Measurements from ENCODE around the gene DSCAM. TPM values are rescaled to one million over a fixed set of nuclear protein-coding genes. Genes with fewer than 3 reads are reported as not detected.
"Not testable (repeated sequence)": the region's sequence is repeated elsewhere in the genome, so short reads cannot be mapped to it uniquely, and the experiment has no call there.

DSCAM gene
- total RNA-seq, 1 donor from 2014 or later = not detected

- intact Hi-C loops (cut with micrococcal nuclease) = no loop called here
Measured at GRCh38 chr21:40463176-40463575, 383.8 kb downstream of the DSCAM start.

GRCh38 chr21:40461008-40461407, 385.9 kb downstream of the DSCAM start:
- intact Hi-C loops (cut with micrococcal nuclease) = no loop called here

GRCh38 chr21:40457741-40458140, 389.2 kb downstream of the DSCAM start:
- intact Hi-C loops (cut with micrococcal nuclease) = no loop called here

- intact Hi-C loops (cut with micrococcal nuclease) = no loop called here
Measured at GRCh38 chr21:40454057-40454456, 392.9 kb downstream of the DSCAM start.

- intact Hi-C loops (cut with micrococcal nuclease) = no loop called here
Measured at GRCh38 chr21:40453183-40453582, 393.8 kb downstream of the DSCAM start.

- intact Hi-C loops (cut with micrococcal nuclease) = no loop called here
Measured at GRCh38 chr21:40452548-40452947, 394.4 kb downstream of the DSCAM start.

GRCh38 chr21:40447016-40447415, 399.9 kb downstream of the DSCAM start:
- intact Hi-C loops (cut with micrococcal nuclease) = no loop called here

GRCh38 chr21:40445349-40445921, 401.5 kb downstream of the DSCAM start:
- intact Hi-C loops (cut with micrococcal nuclease) = no loop called here

- intact Hi-C loops (cut with micrococcal nuclease) = not testable (repeated sequence)
Measured at GRCh38 chr21:40439581-40439980, 407.4 kb downstream of the DSCAM start.

GRCh38 chr21:40438616-40439015, 408.3 kb downstream of the DSCAM start:
- intact Hi-C loops (cut with micrococcal nuclease) = no loop called here

GRCh38 chr21:40436261-40436660, 410.7 kb downstream of the DSCAM start:
- intact Hi-C loops (cut with micrococcal nuclease) = no loop called here

- intact Hi-C loops (cut with micrococcal nuclease) = no loop called here
Measured at GRCh38 chr21:40433538-40433937, 413.4 kb downstream of the DSCAM start.

- intact Hi-C loops (cut with micrococcal nuclease) = no loop called here
Measured at GRCh38 chr21:40425981-40426380, 421.0 kb downstream of the DSCAM start.

GRCh38 chr21:40422896-40423635, 423.9 kb downstream of the DSCAM start:
- intact Hi-C loops (cut with micrococcal nuclease) = no loop called here

GRCh38 chr21:40421121-40421520, 425.8 kb downstream of the DSCAM start:
- intact Hi-C loops (cut with micrococcal nuclease) = no loop called here

- intact Hi-C loops (cut with micrococcal nuclease) = loop anchor here (10.0 kb wide), 1 partner anchor 162 kb away; no protein-coding TSS in a partner anchor
Measured at GRCh38 chr21:40416572-40416971, 430.4 kb downstream of the DSCAM start.

- intact Hi-C loops (cut with micrococcal nuclease) = no loop called here
Measured at GRCh38 chr21:40408561-40408960, 438.4 kb downstream of the DSCAM start.

- intact Hi-C loops (cut with micrococcal nuclease) = no loop called here
Measured at GRCh38 chr21:40404396-40404800, 442.6 kb downstream of the DSCAM start.

- intact Hi-C loops (cut with micrococcal nuclease) = no loop called here
Measured at GRCh38 chr21:40402884-40403582, 443.9 kb downstream of the DSCAM start.

- intact Hi-C loops (cut with micrococcal nuclease) = no loop called here
Measured at GRCh38 chr21:40395732-40396131, 451.2 kb downstream of the DSCAM start.

- intact Hi-C loops (cut with micrococcal nuclease) = no loop called here
Measured at GRCh38 chr21:40393066-40393465, 453.9 kb downstream of the DSCAM start.

- intact Hi-C loops (cut with micrococcal nuclease) = no loop called here
Measured at GRCh38 chr21:40388046-40388445, 458.9 kb downstream of the DSCAM start.

Measured in T-helper 1 cell treated with Interleukin-12 subunit alpha and Interleukin-12 subunit beta and Interleukin-4 antibody, amounts not matched to agents 30 ng/mL and 1 ng/mL, for 36 hours (primary cell).